Small intestine (tissue), 16 donors: Measurements from ENCODE around the gene NT5C3B. TPM values are rescaled to one million over a fixed set of nuclear protein-coding genes. Genes with fewer than 3 reads are reported as not detected.
"Not testable (repeated sequence)": the region's sequence is repeated elsewhere in the genome, so short reads cannot be mapped to it uniquely, and the experiment has no call there.

Source experiments
- DNase-seq, 2 donors: peaks; one replicate each; pipeline versions ENCODE4 v3.0.0 to v3.0.0-alpha.2; 2013
- FAIRE-seq: peaks from 2 replicates; lab custom pipeline; 2012; peaks lifted over from hg19 to GRCh38; lab: Jason Lieb, UNC
- H3K27ac ChIP-seq, 3 donors: one replicate each; pipeline ENCODE4 v1.5.1; 2013; ENCODE audit warnings: low read length in 2 of 3, mild to moderate bottlenecking in 2 of 3, control low read depth in 1 of 3, inconsistent platforms in 1 of 3, low read depth in 1 of 3, moderate library complexity in 1 of 3
- H3K27me3 ChIP-seq, 3 donors: one replicate each; pipeline ENCODE4 v1.6.1; 2013; ENCODE audit warnings: low read length in 3 of 3, inconsistent platforms in 1 of 3; ENCODE audit not compliant: control insufficient read depth in 3 of 3, insufficient read depth in 3 of 3
- H3K36me3 ChIP-seq, 3 donors: one replicate each; pipeline ENCODE4 v1.6.1; 2013; ENCODE audit warnings: low read length in 3 of 3, inconsistent platforms in 1 of 3, low read depth in 1 of 3, mild to moderate bottlenecking in 1 of 3, moderate library complexity in 1 of 3; ENCODE audit not compliant: control insufficient read depth in 3 of 3, insufficient read depth in 2 of 3
- H3K4me1 ChIP-seq, 3 donors: one replicate each; pipeline ENCODE4 v1.6.1; 2013; ENCODE audit warnings: low read length in 2 of 3, inconsistent platforms in 1 of 3, low read depth in 1 of 3, mild to moderate bottlenecking in 1 of 3, moderate library complexity in 1 of 3; ENCODE audit not compliant: control insufficient read depth in 3 of 3, insufficient read depth in 2 of 3
- H3K4me3 ChIP-seq, 3 donors: one replicate each; pipeline ENCODE4 v1.5.1; 2013; ENCODE audit warnings: low read length in 3 of 3, control low read depth in 1 of 3, inconsistent platforms in 1 of 3, low read depth in 1 of 3, mild to moderate bottlenecking in 1 of 3, moderate library complexity in 1 of 3
- H3K9me3 ChIP-seq, 2 donors: one replicate each; pipeline ENCODE4 v1.6.1; 2013; ENCODE audit warnings: low read depth in 1 of 2, low read length in 1 of 2; ENCODE audit not compliant: control insufficient read depth in 2 of 2, insufficient read depth in 1 of 2
- WGBS, 3 donors: extraction: QIAGEN DNeasy Blood & Tissue Kit; methylation state at CpG; one replicate each; pipeline ENCODE4 v1.1.7; 2013; 5-methylcytosine and 5-hydroxymethylcytosine counted together
- long read RNA-seq, 10 donors: transcript quantifications; one replicate each; lab custom pipeline, GENCODE V29; 2026
- polyA plus RNA-seq, 4 donors: library from polyadenylated mRNA; stranded (reverse) in 3 of 4; unstranded in 1 of 4; fragments of 200-250 nt in 3 of 4; fragments of 120-200 nt in 1 of 4; gene quantifications; one replicate each; pipeline versions ENCODE4 v1.2.1 to v1.2.3, GENCODE V29; 2013
- donor health status: healthy with polysubstance abuse.
- donor health status: control.
- donor health status: control.
- donor health status: Bipolar disorder and iron deficiency.
- donor health status: healthy.

The NT5C3B gene
- polyA plus RNA-seq: 10 to 100 TPM; 10.5 to 36.0 (median 27.9) TPM
- long read RNA-seq, donor 1: 0 reads
- long read RNA-seq, donor 2, partial matches to known transcripts: 0 of 4 reads
- long read RNA-seq, donor 2, other reads (novel, unspliced or antisense): 0 of 4 reads
- long read RNA-seq, donor 3, transcript NT5C3B-216 (8 exons, 1,534 nt): major isoform, 6 of 15 reads
- long read RNA-seq, donor 3, partial matches to known transcripts: 8 of 15 reads
- long read RNA-seq, donor 3, other reads (novel, unspliced or antisense): 0 of 15 reads
- long read RNA-seq, donor 4: 0 reads
- long read RNA-seq, donor 5, partial matches to known transcripts: 0 of 1 reads
- long read RNA-seq, donor 5, other reads (novel, unspliced or antisense): 0 of 1 reads
- long read RNA-seq, donor 6, partial matches to known transcripts: 11 of 15 reads
- long read RNA-seq, donor 6, other reads (novel, unspliced or antisense): 0 of 15 reads
- long read RNA-seq, donor 7, transcript NT5C3B-216 (8 exons, 1,534 nt): major isoform, 10 of 39 reads
- long read RNA-seq, donor 7, partial matches to known transcripts: 22 of 39 reads
- long read RNA-seq, donor 7, other reads (novel, unspliced or antisense): 0 of 39 reads
- long read RNA-seq, donor 8, partial matches to known transcripts: 0 of 2 reads
- long read RNA-seq, donor 8, other reads (novel, unspliced or antisense): 0 of 2 reads
- long read RNA-seq, donor 9: 0 reads
- long read RNA-seq, donor 10, transcript NT5C3B-216 (8 exons, 1,534 nt): major isoform, 8 of 15 reads
- long read RNA-seq, donor 10, partial matches to known transcripts: 5 of 15 reads
- long read RNA-seq, donor 10, other reads (novel, unspliced or antisense): 0 of 15 reads

DNA sequence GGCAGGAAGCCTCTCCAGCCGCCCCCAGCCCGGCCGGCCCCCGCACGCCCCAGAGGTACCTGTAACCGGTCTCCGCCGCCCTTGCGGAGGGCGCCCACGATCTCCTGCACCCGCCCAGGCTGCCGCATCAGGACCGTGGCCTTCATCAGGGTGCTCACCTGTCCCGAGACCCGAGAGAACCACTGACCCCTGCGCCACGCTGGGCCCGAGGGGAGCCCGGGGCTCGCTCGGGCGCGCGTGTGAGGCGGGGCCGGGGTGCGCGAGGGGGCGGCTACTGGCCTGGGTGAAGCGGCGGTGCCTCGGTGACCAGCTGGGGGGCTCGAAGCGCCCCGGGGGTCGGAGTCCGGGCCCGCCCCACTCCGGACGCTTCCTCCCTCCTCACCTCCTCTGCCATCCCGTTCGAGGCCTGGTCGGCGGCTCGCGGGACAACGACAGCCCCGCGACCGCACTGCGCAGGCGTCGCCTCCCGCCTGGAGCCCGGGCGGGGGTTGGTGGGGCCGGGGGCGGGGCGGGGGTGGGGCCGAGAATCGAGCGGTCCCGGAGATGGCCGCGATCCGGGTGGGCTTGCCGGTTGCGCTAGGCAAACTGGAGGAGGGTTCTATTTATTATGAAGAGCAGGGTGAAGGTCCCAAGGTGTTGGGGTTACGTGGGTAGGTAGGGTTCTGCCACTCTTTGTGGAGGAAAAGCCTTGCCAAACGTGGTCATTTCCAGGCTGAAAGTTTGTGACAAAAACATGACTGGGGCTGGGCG lies at the start of gene NT5C3B:
Gene NT5C3B (minus strand): TSS at position 433 of the 750 bp plus-strand sequence. CDS start 39 bp downstream, at position 394.
- no peaks in the 10 kb centered on the region for H3K9me3 ChIP-seq
- peaks cover 0 to 7% (median 5%) of the 10 kb centered on the region in 3 donors for H3K4me1 ChIP-seq
- H3K36me3 ChIP-seq: peaks cover 0 to 20% (median 0%) of the 10 kb centered on the region in 3 donors
- 1% methylated on average over 39 to 72 of the region's 72 CpGs for WGBS, 3 donors
- no peak for FAIRE-seq
- H3K4me3 ChIP-seq: peak within 1 kb of the TSS; percentile 63 to 83 (median 76)
- peak; percentile 37 to 72 for DNase-seq
- H3K27ac ChIP-seq: peak within 1 kb of the TSS in 1 of 3 donors; percentile 50
- no peaks in the 10 kb centered on the region for H3K27me3 ChIP-seq

- H3K4me3 ChIP-seq: no peak overlapping the region
- H3K36me3 ChIP-seq: peaks cover 23 to 85% (median 38%) of the 10 kb centered on the region in 3 donors
- no peaks in the 10 kb centered on the region for H3K27me3 ChIP-seq
- no peak overlapping the region for H3K27ac ChIP-seq
- DNase-seq (no peak), FAIRE-seq (no peak)
- no peaks in the 10 kb centered on the region for H3K4me1 ChIP-seq
- H3K9me3 ChIP-seq: no peaks in the 10 kb centered on the region
- WGBS, 3 donors: 82 to 92% (median 91%) methylated on average over 6 of the region's 6 CpGs
Observed at GRCh38 chr17:41885733-41886132, 49.7 kb upstream of the NT5C3B start.

DNA sequence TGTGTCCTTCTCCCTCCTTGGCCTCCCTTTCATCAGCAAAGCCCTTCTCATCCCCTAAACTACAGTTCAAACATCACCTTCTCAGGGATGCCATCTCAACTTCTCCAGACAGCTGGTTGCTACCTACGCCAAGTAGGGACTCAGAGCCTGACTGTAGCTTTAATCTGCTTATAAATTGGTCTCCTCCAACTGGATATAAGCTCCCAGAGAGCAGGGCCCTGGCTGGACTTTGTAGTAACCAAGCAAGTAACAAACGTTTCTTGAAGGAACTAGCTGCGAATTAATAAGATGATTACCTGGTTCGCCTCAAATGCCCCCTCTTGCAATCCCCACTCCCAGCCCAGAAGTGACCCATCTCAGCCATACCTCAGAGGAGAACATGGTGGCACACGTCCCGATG lies 46.7 kb upstream of the NT5C3B start:
- Histone ChIP-seq H3K36me3 (peaks cover 27 to 91% (median 38%) of the 10 kb centered on the region in 3 donors), H3K4me3 (no peak overlapping the region), H3K9me3 (no peaks in the 10 kb centered on the region), H3K27ac (no peak overlapping the region), H3K4me1 (no peaks in the 10 kb centered on the region), H3K27me3 (no peaks in the 10 kb centered on the region)
- FAIRE-seq: no peak
- DNase-seq: no peak
- WGBS, 3 donors: 81 to 88% (median 85%) methylated on average over 6 of the region's 6 CpGs

DNA sequence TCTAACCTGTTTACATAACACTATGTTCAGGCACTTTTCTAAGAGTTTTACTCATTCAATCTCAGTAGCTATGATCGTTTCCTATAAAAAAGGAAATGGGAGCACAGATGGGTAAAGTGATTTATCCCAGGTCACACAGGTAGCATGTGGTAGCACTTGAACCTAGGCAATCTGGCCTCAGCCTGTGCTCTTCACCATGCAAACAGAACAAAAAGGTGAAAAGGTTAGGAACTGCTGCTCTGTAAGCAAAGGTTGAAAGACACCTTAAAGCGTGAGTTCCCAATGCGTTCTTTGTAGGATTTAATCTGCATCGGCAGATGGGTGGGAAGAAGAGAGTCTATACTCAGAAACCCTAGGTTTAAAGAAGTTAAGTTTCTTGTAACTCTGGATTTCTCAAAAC lies 44.1 kb upstream of the NT5C3B start:
- no peaks in the 10 kb centered on the region for H3K27me3 ChIP-seq
- H3K9me3 ChIP-seq: no peaks in the 10 kb centered on the region
- WGBS, 3 donors: 89 to 91% (median 91%) methylated on average over 4 of the region's 4 CpGs
- no peak overlapping the region for H3K27ac ChIP-seq
- no peaks in the 10 kb centered on the region for H3K4me1 ChIP-seq
- no peak overlapping the region for H3K4me3 ChIP-seq
- DNase-seq (no peak), FAIRE-seq (no peak)
- H3K36me3 ChIP-seq: peaks cover 16 to 75% (median 29%) of the 10 kb centered on the region in 3 donors

GRCh38 chr17:41874293-41874670 lies 38.2 kb upstream of the NT5C3B start:
- not testable (repeated sequence) for H3K27ac ChIP-seq, H3K4me3 ChIP-seq, H3K4me1 ChIP-seq, DNase-seq, H3K27me3 ChIP-seq, H3K9me3 ChIP-seq, FAIRE-seq
- peaks cover 15 to 76% (median 19%) of the 10 kb centered on the region in 3 donors for H3K36me3 ChIP-seq
- WGBS, 3 donors: 96 to 99% (median 97%) methylated on average over 5 to 9 of the region's 9 CpGs

GRCh38 chr17:41873559-41874292 lies 37.7 kb upstream of the NT5C3B start:
- Histone ChIP-seq H3K27me3 (no peaks in the 10 kb centered on the region), H3K36me3 (peaks cover 12 to 71% (median 19%) of the 10 kb centered on the region in 3 donors), H3K4me3 (no peak overlapping the region), H3K27ac (no peak overlapping the region), H3K9me3 (no peaks in the 10 kb centered on the region), H3K4me1 (no peaks in the 10 kb centered on the region)
- DNase-seq (no peak), FAIRE-seq (no peak)
- 96 to 98% (median 97%) methylated on average over 10 of the region's 10 CpGs for WGBS, 3 donors

DNA sequence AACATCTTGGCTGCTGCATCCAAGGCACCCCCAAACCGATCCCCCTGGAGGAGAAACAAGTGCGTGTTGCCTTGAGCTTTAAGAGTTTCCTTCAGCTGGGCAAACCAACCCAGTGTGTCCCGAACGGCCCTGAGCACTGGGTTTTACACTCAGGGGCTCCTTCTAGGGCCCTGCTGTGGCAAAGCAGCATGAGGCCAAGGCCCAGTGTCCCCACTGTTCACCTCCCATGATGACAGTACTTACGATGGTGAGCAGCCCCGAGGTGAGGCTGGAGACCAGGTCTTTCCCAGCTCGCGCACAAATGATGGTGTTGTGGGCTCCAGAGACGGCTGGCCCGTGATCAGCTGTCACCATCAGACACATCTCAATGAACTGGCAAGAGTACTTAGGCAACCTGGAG lies 35.8 kb upstream of the NT5C3B start:
- DNase-seq: no peak
- no peak for FAIRE-seq
- no peaks in the 10 kb centered on the region for H3K27me3 ChIP-seq
- WGBS, 3 donors: 96 to 98% (median 98%) methylated on average over 10 of the region's 10 CpGs
- no peaks in the 10 kb centered on the region for H3K4me1 ChIP-seq
- no peak overlapping the region for H3K27ac ChIP-seq
- no peaks in the 10 kb centered on the region for H3K9me3 ChIP-seq
- H3K4me3 ChIP-seq: no peak overlapping the region
- peaks cover 11 to 57% (median 13%) of the 10 kb centered on the region in 3 donors for H3K36me3 ChIP-seq
